ENCODE measurements around the gene ZNF446.
A peak's percentile ranks its signal among the peaks of the same experiment; 100 is the strongest.
"Not testable (repeated sequence)": the region's sequence is repeated elsewhere in the genome, so short reads cannot be mapped to it uniquely, and the experiment has no call there.

ZNF446 gene

GRCh38 chr19:58475714-58476497, at the start of gene ZNF446:
Gene ZNF446, plus strand, starts transcription at chr19:58476352. Its CDS starts 867 bp downstream, at chr19:58477219.
- DNase-seq, result peak; percentile 93

GRCh38 chr19:58428617-58429016, 47.5 kb upstream of the ZNF446 start:
- DNase-seq, result no peak

GRCh38 chr19:58429745-58430144, 46.4 kb upstream of the ZNF446 start:
- no peak for DNase-seq

- no peak for DNase-seq
Observed at GRCh38 chr19:58434217-58434616, 41.9 kb upstream of the ZNF446 start.

- peak; percentile 97 for DNase-seq
Observed at GRCh38 chr19:58439576-58440554, 36.3 kb upstream of the ZNF446 start, which contains the start of gene ZNF132. Gene ZNF132, minus strand, starts transcription at chr19:58440153. Its CDS starts 332 bp downstream, at chr19:58439821.

GRCh38 chr19:58440556-58440955, 35.6 kb upstream of the ZNF446 start:
- no peak for DNase-seq

- DNase-seq, result not testable (repeated sequence)
Observed at GRCh38 chr19:58442986-58443385, 33.2 kb upstream of the ZNF446 start.

GRCh38 chr19:58448860-58449259, 27.3 kb upstream of the ZNF446 start:
- DNase-seq, result not testable (repeated sequence)

- DNase-seq, result not testable (repeated sequence)
Observed at GRCh38 chr19:58449980-58450379, 26.2 kb upstream of the ZNF446 start.

GRCh38 chr19:58450856-58451357, 25.2 kb upstream of the ZNF446 start:
- DNase-seq, result no peak

- peak; percentile 94 for DNase-seq
Observed at GRCh38 chr19:58451358-58452101, 24.6 kb upstream of the ZNF446 start, which contains the start of gene ZNF324B. Gene ZNF324B, plus strand, starts transcription at chr19:58451622. Its CDS starts 2,080 bp downstream, at chr19:58453702.

- DNase-seq, result no peak
Observed at GRCh38 chr19:58453743-58454142, 22.4 kb upstream of the ZNF446 start.

GRCh38 chr19:58455306-58455705, 20.8 kb upstream of the ZNF446 start:
- no peak for DNase-seq

GRCh38 chr19:58456111-58456510, 20.0 kb upstream of the ZNF446 start:
- no peak for DNase-seq

- DNase-seq, result no peak
Observed at GRCh38 chr19:58460039-58460438, 16.1 kb upstream of the ZNF446 start.

- DNase-seq, result no peak
Observed at GRCh38 chr19:58466089-58466759, 9.9 kb upstream of the ZNF446 start.

GRCh38 chr19:58466760-58467589, 9.2 kb upstream of the ZNF446 start, which contains the start of gene ZNF324:
Gene ZNF324, plus strand, starts transcription at chr19:58467080. Its CDS starts 2,106 bp downstream, at chr19:58469186.
- DNase-seq, result peak; percentile 97

- DNase-seq, result no peak
Observed at GRCh38 chr19:58468216-58468839, 7.8 kb upstream of the ZNF446 start.

- DNase-seq, result no peak
Observed at GRCh38 chr19:58469241-58470013, 6.7 kb upstream of the ZNF446 start.
